Stimulated activated naive B cell treated with anti-CD40 and anti-IgM and Interleukin-4, amounts not matched to agents 10 μg/mL and 1 μg/mL and 100 μg/mL, for 72 hours (primary cell): Measurements from ENCODE around the gene TBC1D3E.
A peak's percentile ranks its signal among the peaks of the same experiment; 100 is the strongest.
"Not testable (repeated sequence)": the region's sequence is repeated elsewhere in the genome, so short reads cannot be mapped to it uniquely, and the experiment has no call there.

ENCODE experiments used
- ATAC-seq, 2 donors: fragments of 150-1000 bp; cut with Tn5 transposase; replicated peaks; 2 replicates each; pipeline ENCODE4 v1.10.0; 2021; ENCODE audit warnings: moderate library complexity in 1 of 2
- DNase-seq: peaks from one replicate; pipeline ENCODE4 v3.0.0; 2021
- H3K27ac Mint-ChIP-seq: one replicate; pipeline ENCODE4 v1.8.0; 2022; ENCODE audit warnings: mild to moderate bottlenecking, mixed read lengths
- H3K27me3 Mint-ChIP-seq, 2 donors: one replicate each; pipeline ENCODE4 v1.8.0; 2022; ENCODE audit warnings: mixed read lengths in 2 of 2
- H3K36me3 Mint-ChIP-seq, 2 donors: one replicate each; pipeline ENCODE4 v1.8.0; 2022; ENCODE audit warnings: mixed read lengths in 2 of 2, mild to moderate bottlenecking in 1 of 2
- H3K4me1 Mint-ChIP-seq, 2 donors: one replicate each; pipeline ENCODE4 v1.8.0; 2022; ENCODE audit warnings: mixed read lengths in 2 of 2, mild to moderate bottlenecking in 1 of 2
- H3K4me3 Mint-ChIP-seq, 2 donors: one replicate each; pipeline ENCODE4 v1.8.0; 2022; ENCODE audit warnings: mild to moderate bottlenecking in 2 of 2, mixed read lengths in 2 of 2, moderate library complexity in 1 of 2
- H3K9me3 Mint-ChIP-seq, 2 donors: one replicate each; pipeline ENCODE4 v1.8.0; 2022; ENCODE audit warnings: mixed read lengths in 2 of 2, mild to moderate bottlenecking in 1 of 2

The TBC1D3E gene

GRCh38 chr17:38127651-38128050 is at the start of gene TBC1D3E:
TSS of gene TBC1D3E (plus strand) at chr17:38127951. CDS start at chr17:38129496, 1,545 bp downstream.
- H3K4me3 Mint-ChIP-seq, DNase-seq, H3K9me3 Mint-ChIP-seq, H3K36me3 Mint-ChIP-seq, ATAC-seq, H3K27ac Mint-ChIP-seq, H3K27me3 Mint-ChIP-seq, H3K4me1 Mint-ChIP-seq: not testable (repeated sequence)

GRCh38 chr17:38087344-38087743 is 40.4 kb upstream of the TBC1D3E start:
- not testable (repeated sequence) for DNase-seq, H3K27ac Mint-ChIP-seq, ATAC-seq, H3K4me1 Mint-ChIP-seq, H3K9me3 Mint-ChIP-seq, H3K4me3 Mint-ChIP-seq, H3K27me3 Mint-ChIP-seq, H3K36me3 Mint-ChIP-seq

GRCh38 chr17:38088120-38088519 is 39.6 kb upstream of the TBC1D3E start:
- DNase-seq, H3K27me3 Mint-ChIP-seq, H3K4me1 Mint-ChIP-seq, ATAC-seq, H3K9me3 Mint-ChIP-seq, H3K36me3 Mint-ChIP-seq, H3K27ac Mint-ChIP-seq, H3K4me3 Mint-ChIP-seq: not testable (repeated sequence)

- not testable (repeated sequence) for ATAC-seq, H3K36me3 Mint-ChIP-seq, DNase-seq, H3K27me3 Mint-ChIP-seq, H3K4me1 Mint-ChIP-seq, H3K27ac Mint-ChIP-seq, H3K4me3 Mint-ChIP-seq, H3K9me3 Mint-ChIP-seq
These were observed 33.6 kb upstream of the TBC1D3E start for GRCh38 chr17:38094059-38094694.

- DNase-seq, H3K27me3 Mint-ChIP-seq, ATAC-seq, H3K36me3 Mint-ChIP-seq, H3K4me1 Mint-ChIP-seq, H3K27ac Mint-ChIP-seq, H3K4me3 Mint-ChIP-seq, H3K9me3 Mint-ChIP-seq: not testable (repeated sequence)
These were observed 28.5 kb upstream of the TBC1D3E start for GRCh38 chr17:38099262-38099661.

GRCh38 chr17:38119829-38120228 is 7.9 kb upstream of the TBC1D3E start:
- DNase-seq, H3K9me3 Mint-ChIP-seq, H3K27me3 Mint-ChIP-seq, ATAC-seq, H3K27ac Mint-ChIP-seq, H3K36me3 Mint-ChIP-seq, H3K4me3 Mint-ChIP-seq, H3K4me1 Mint-ChIP-seq: not testable (repeated sequence)

- not testable (repeated sequence) for H3K4me3 Mint-ChIP-seq, H3K27me3 Mint-ChIP-seq, H3K27ac Mint-ChIP-seq, H3K36me3 Mint-ChIP-seq, H3K4me1 Mint-ChIP-seq, ATAC-seq, H3K9me3 Mint-ChIP-seq
- peak; percentile 1 for DNase-seq
These were observed 7.1 kb downstream of the TBC1D3E start for GRCh38 chr17:38134860-38135259.
